NCI-H2227 treated with DMSO at 0.1 percent for 48 hours (cell line): ENCODE results near the gene PRG3.

Experiments
- DNase-seq: peaks from one replicate; lab custom pipeline; 2025; lab: John Stamatoyannopoulos, UW

The PRG3 gene

GRCh38 chr11:57380975-57381374, at the start of gene PRG3:
Gene PRG3 (minus strand): TSS chr11:57381150. CDS start chr11:57380708, 442 bp downstream.
- no peak for DNase-seq

- no peak for DNase-seq
Measured at GRCh38 chr11:57429946-57430345, 49.0 kb upstream of the PRG3 start.

GRCh38 chr11:57428643-57429042, 47.7 kb upstream of the PRG3 start:
- no peak for DNase-seq

- no peak for DNase-seq
Measured at GRCh38 chr11:57427727-57428082, 46.8 kb upstream of the PRG3 start.

GRCh38 chr11:57426929-57427726, 46.2 kb upstream of the PRG3 start, which contains the start of gene SLC43A3:
Gene SLC43A3 (minus strand): TSS chr11:57427121. CDS start chr11:57426172, 949 bp downstream.
- no peak for DNase-seq

GRCh38 chr11:57426439-57426928, 45.5 kb upstream of the PRG3 start:
- DNase-seq: no peak

GRCh38 chr11:57425565-57426438, 44.9 kb upstream of the PRG3 start:
- DNase-seq: no peak

- DNase-seq: no peak
Measured at GRCh38 chr11:57424792-57425564, 44.0 kb upstream of the PRG3 start.

- DNase-seq: no peak
Measured at GRCh38 chr11:57424137-57424791, 43.3 kb upstream of the PRG3 start.

GRCh38 chr11:57422669-57423068, 41.7 kb upstream of the PRG3 start:
- peak; percentile 48 for DNase-seq

GRCh38 chr11:57421805-57422204, 40.9 kb upstream of the PRG3 start:
- DNase-seq: no peak

- no peak for DNase-seq
Measured at GRCh38 chr11:57421066-57421465, 40.1 kb upstream of the PRG3 start.

GRCh38 chr11:57419146-57419545, 38.2 kb upstream of the PRG3 start:
- no peak for DNase-seq

GRCh38 chr11:57418131-57418530, 37.2 kb upstream of the PRG3 start:
- DNase-seq: no peak

GRCh38 chr11:57417056-57417455, 36.1 kb upstream of the PRG3 start:
- DNase-seq: no peak

- no peak for DNase-seq
Measured at GRCh38 chr11:57416436-57416835, 35.5 kb upstream of the PRG3 start.

- DNase-seq: no peak
Measured at GRCh38 chr11:57414612-57415212, 33.8 kb upstream of the PRG3 start.

- no peak for DNase-seq
Measured at GRCh38 chr11:57413681-57414080, 32.7 kb upstream of the PRG3 start.

- no peak for DNase-seq
Measured at GRCh38 chr11:57410287-57410686, 29.3 kb upstream of the PRG3 start.

GRCh38 chr11:57409321-57410100, 28.6 kb upstream of the PRG3 start:
- no peak for DNase-seq
